HFFc6 (cell line): Measurements from ENCODE around the gene TMEM179. TPM values are rescaled to one million over a fixed set of nuclear protein-coding genes. Genes with fewer than 3 reads are reported as not detected.

ENCODE experiments used
- DNase-seq: peaks from one replicate; pipeline ENCODE4 v3.0.0-alpha.2; 2018
- H3K27ac Mint-ChIP-seq: 2 replicates; pipeline ENCODE4 v1.8.0; 2020; ENCODE audit warnings: mild to moderate bottlenecking, mixed read lengths
- H3K27me3 Mint-ChIP-seq: 2 replicates; pipeline ENCODE4 v1.8.0; 2021; ENCODE audit warnings: mild to moderate bottlenecking, moderate library complexity, mixed read lengths; ENCODE audit not compliant: insufficient read depth
- H3K36me3 Mint-ChIP-seq: 2 replicates; pipeline ENCODE4 v1.8.0; 2021; ENCODE audit warnings: low read depth, mixed read lengths
- H3K4me1 Mint-ChIP-seq: 2 replicates; pipeline ENCODE4 v1.8.0; 2020; ENCODE audit warnings: low read depth, mixed read lengths
- H3K4me3 Mint-ChIP-seq: 2 replicates; pipeline ENCODE4 v1.8.0; 2020; ENCODE audit warnings: mild to moderate bottlenecking, moderate library complexity, mixed read lengths
- H3K9me3 Mint-ChIP-seq: 2 replicates; pipeline ENCODE4 v1.8.0; 2020; ENCODE audit warnings: mild to moderate bottlenecking, mixed read lengths
- total RNA-seq, 6 experiments: library from RNA; stranded (reverse); fragmentation: NEBNext Ultra II Directional; extraction: Animal tissue kit (Norgen Biotek cat#: 25700); gene quantifications; 2 replicates in 1 of 6; 3 replicates in 5 of 6; pipeline ENCODE4 v1.2.3, GENCODE V29; 2021
- TF ChIP-seq, protein P1 (sequence below): fragments of 200-600 bp; sonication (generic); IDR thresholded peaks from 2 replicates; pipeline ENCODE4 v1.5.0; 2021; ENCODE audit warnings: antibody characterized with exemption, mild to moderate bottlenecking

TMEM179 gene
- total RNA-seq, 6 experiments from 2014 or later, result not detected

DNA sequence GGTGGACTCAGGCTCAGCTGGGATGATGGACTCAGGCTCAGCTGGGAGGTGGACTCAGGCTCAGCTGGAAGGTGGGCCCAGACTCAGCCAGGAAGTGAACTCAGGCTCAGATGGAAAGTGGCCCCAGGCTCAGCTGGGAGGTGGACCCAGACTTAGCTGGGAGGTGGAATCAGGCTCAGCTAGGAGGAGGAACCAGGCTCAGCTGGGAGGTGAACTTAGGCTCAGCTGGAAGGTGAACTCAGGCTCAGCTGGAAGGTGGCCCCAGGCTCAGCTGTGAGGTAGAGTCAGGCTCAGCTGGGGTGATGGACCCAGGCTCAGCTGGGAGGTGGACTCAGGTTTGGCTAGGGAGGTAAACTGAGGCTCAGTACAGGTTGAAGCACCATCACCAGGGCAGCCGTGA, 46.8 kb downstream of the TMEM179 start:
- TF ChIP-seq, protein P1, sequence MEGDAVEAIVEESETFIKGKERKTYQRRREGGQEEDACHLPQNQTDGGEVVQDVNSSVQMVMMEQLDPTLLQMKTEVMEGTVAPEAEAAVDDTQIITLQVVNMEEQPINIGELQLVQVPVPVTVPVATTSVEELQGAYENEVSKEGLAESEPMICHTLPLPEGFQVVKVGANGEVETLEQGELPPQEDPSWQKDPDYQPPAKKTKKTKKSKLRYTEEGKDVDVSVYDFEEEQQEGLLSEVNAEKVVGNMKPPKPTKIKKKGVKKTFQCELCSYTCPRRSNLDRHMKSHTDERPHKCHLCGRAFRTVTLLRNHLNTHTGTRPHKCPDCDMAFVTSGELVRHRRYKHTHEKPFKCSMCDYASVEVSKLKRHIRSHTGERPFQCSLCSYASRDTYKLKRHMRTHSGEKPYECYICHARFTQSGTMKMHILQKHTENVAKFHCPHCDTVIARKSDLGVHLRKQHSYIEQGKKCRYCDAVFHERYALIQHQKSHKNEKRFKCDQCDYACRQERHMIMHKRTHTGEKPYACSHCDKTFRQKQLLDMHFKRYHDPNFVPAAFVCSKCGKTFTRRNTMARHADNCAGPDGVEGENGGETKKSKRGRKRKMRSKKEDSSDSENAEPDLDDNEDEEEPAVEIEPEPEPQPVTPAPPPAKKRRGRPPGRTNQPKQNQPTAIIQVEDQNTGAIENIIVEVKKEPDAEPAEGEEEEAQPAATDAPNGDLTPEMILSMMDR, result no peak
- H3K27ac Mint-ChIP-seq, result no peak overlapping the region
- DNase-seq, result no peak
- H3K4me3 Mint-ChIP-seq, result no peak overlapping the region
- H3K36me3 Mint-ChIP-seq, result no peaks in the 10 kb centered on the region
- H3K4me1 Mint-ChIP-seq, result no peaks in the 10 kb centered on the region
- peaks cover 31% of the 10 kb centered on the region for H3K27me3 Mint-ChIP-seq
- no peaks in the 10 kb centered on the region for H3K9me3 Mint-ChIP-seq

DNA sequence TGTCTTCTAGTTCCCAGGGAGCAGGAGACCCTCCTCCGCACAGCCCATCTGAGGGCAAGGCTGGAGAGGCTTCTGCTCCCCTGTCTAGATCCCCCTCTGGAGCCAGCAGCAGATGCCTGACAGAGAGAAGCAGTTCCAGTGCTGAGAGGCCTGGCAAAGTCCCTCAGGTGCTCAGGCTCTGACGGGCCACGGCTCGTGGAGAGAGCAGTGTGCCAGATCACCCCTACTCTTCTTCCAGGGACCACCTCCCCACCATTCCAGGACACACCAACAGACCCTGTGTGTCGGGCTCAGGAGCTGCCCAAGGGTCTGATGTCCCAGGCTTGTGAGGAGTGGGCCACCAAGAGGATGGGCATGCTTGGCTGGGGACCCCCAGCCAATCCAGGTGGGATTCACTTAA, 47.5 kb downstream of the TMEM179 start:
- TF ChIP-seq, protein P1, result no peak
- Mint-ChIP-seq H3K4me3 (no peak overlapping the region), H3K9me3 (no peaks in the 10 kb centered on the region), H3K36me3 (no peaks in the 10 kb centered on the region), H3K4me1 (no peaks in the 10 kb centered on the region), H3K27ac (no peak overlapping the region), H3K27me3 (peaks cover 34% of the 10 kb centered on the region)
- DNase-seq, result no peak

DNA sequence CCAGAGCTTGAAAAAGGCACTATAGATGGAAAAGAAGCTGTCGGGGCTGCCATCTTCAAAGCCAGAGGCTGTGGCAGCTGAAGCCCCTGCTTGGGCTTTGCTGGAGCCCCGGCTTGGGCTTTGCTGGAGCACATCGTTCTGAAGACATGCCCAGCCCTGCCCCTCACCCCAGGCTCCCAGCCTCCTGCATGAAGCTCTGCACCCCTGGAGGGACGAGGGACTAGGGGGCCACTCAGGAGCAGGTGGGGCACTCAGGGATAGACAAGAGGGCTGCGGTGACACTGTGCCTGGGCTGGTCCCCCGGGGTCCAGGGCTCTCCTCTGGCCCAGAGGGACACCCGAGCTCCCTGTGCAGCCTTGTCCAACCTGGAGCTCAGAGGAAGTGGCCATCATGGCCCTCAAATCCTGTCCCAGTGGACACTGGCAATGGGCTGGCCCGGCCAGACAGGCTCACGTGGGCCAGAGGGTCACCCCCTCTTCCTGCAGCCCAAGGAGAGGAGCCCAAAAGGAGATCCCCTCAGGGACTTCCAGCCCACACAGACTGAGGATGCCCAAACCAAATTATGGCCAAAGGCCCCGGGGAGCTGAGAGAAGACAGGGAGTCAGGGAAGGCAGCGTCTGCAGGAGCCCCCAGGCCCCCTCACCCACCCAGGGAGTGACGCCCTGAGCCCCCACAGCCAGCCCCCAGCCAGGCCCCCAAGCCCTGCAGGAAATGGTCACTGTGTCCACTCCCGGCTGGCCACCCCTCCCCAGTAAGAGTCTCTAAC, 48.1 kb downstream of the TMEM179 start:
- Mint-ChIP-seq H3K27ac (no peak overlapping the region), H3K36me3 (no peaks in the 10 kb centered on the region), H3K27me3 (peaks cover 34% of the 10 kb centered on the region), H3K4me3 (no peak overlapping the region), H3K9me3 (no peaks in the 10 kb centered on the region), H3K4me1 (no peaks in the 10 kb centered on the region)
- TF ChIP-seq, protein P1, result no peak
- no peak for DNase-seq

DNA sequence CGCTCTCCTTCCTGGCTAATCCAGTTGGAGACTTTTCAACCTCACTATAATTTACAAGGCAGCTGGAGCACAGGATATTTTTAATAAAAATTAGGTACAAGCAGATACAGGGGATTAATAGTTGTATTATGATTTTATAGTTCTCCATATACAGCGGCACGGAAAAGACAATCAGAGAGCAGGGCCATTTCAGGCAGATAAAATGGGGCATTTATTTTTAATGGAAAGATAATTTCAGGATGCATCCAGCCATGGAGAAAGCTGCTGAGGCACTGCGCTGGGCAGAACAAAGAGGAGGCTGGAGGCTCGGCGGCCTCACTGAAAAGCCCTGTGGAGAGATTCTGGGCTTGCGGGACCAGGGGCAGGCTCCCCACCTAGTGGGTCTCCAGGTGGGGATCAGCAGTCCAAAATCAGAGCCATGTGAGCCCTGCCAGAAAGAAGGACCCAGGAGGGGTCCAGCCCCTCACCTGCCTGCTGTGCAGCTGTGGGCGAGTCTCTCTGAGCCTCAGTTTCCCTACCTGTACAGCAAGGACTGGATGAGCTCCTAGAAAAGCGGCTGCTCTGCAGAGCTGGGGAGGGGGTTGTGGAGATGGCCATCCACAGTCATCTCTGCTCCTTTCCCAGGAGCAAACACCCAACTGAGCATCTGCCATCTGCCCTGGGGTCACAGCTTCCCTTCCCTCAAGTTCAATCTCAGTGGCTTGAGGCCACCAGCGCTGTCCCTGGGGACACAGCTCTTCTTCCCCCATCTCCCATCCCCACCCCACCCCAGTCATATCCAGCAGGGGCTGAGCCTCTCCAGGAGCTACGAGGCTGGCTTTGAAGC, 48.9 kb downstream of the TMEM179 start:
- DNase-seq, result no peak
- TF ChIP-seq, protein P1, result no peak
- Mint-ChIP-seq H3K4me1 (no peaks in the 10 kb centered on the region), H3K4me3 (no peak overlapping the region), H3K27me3 (peaks cover 38% of the 10 kb centered on the region), H3K27ac (no peak overlapping the region), H3K36me3 (no peaks in the 10 kb centered on the region), H3K9me3 (peaks cover 4% of the 10 kb centered on the region; the same call in 1 of the 2 replicates)

DNA sequence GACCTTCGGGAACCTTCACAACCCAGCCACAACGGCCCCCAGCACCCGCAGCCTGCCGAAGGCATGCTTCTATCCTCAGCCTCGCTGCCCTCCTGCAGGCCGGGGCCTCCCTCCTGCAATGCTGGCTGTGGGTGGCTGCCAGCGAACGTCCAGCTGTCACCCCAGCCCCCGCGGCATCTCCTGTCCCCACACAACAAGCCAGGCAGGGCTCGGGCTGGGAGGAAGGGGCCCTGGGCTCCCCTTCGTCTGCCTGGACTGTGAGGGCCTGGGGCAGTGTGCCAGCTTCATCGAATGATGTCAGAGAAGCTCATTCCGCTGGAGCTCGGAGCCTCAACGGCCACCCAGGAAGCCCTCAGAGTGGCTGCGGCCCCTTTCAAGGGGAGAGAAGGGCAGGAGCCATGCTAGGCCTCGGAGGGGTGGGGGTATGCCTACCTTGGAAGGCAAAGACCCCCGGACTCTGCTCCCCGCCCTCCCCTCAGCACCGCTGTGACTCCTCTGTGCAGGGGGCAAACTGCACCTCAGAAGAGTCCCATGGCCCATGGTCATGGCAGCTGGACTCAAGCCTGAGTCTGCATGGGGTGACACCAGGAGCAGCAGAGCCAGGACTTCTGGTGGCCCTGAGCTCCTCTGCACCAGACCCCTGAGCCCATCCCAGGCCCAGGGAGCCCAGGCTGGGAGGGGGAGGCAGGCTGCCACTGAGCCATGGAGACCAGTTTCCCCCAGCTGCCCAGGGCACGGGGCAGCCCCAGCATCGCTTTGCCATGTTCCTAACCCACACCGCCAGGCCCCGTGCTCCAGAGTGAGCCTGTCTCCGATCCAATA, 49.8 kb downstream of the TMEM179 start:
- peaks cover 35% of the 10 kb centered on the region for H3K27me3 Mint-ChIP-seq
- peaks cover 7% of the 10 kb centered on the region; the same call in 1 of the 2 replicates for H3K9me3 Mint-ChIP-seq
- H3K4me3 Mint-ChIP-seq, result no peak overlapping the region
- no peaks in the 10 kb centered on the region for H3K36me3 Mint-ChIP-seq
- H3K27ac Mint-ChIP-seq, result no peak overlapping the region
- TF ChIP-seq, protein P1, result no peak
- no peaks in the 10 kb centered on the region for H3K4me1 Mint-ChIP-seq
- no peak for DNase-seq
